Mammary epithelial cell (primary cell): ENCODE data around the gene PLAAT3.
"Not testable (repeated sequence)": the region's sequence is repeated elsewhere in the genome, so short reads cannot be mapped to it uniquely, and the experiment has no call there.

Experiments used
- CTCF ChIP-seq, 2 donors: IDR thresholded peaks in 1 of 2; conservative IDR thresholded peaks in 1 of 2; 2 replicates each; pipeline ENCODE4 v1.5.1; 2011 to 2012; ENCODE audit warnings: inconsistent platforms in 2 of 2, low read length in 2 of 2, mild to moderate bottlenecking in 2 of 2, control low read depth in 1 of 2, low read depth in 1 of 2; ENCODE audit not compliant: insufficient read depth in 1 of 2; ENCODE audit errors: extremely low read depth in 1 of 2
- EZH2 ChIP-seq: IDR thresholded peaks from 2 replicates; pipeline ENCODE4 v1.6.1; 2012; ENCODE audit warnings: low read length, inconsistent platforms, borderline replicate concordance

GRCh38 chr11:63529373-63529772, 84.9 kb downstream of the PLAAT3 start:
- not testable (repeated sequence) for TF ChIP-seq CTCF (conservative IDR thresholded peaks at IDR 0.05 in 1 of 2, IDR thresholded peaks at IDR 0.05 in 1 of 2; ENCODE audit: extremely low read depth in 1 of 2, insufficient read depth in 1 of 2, low read depth in 1 of 2, low read length in 2 of 2); EZH2
